ENCODE data around the gene ADGRB3. TPM values are rescaled to one million over a fixed set of nuclear protein-coding genes. Genes with fewer than 3 reads are reported as not detected.

The ADGRB3 gene
- total RNA-seq, 1 donor from 2014 or later: 3.5 TPM

- Histone ChIP-seq H3K27ac (no peak overlapping the region), H3K4me3 (no peak overlapping the region), H3K36me3 (no peaks in the 10 kb centered on the region), H3K4me1 (peaks cover 5% of the 10 kb centered on the region), H3K27me3 (no peaks in the 10 kb centered on the region), H3K9me3 (no peaks in the 10 kb centered on the region)
- intact Hi-C loops (cut with DNase I): no loop called here
- ATAC-seq (no peak), DNase-seq (no peak)
- TF ChIP-seq CTCF (IDR thresholded peaks at IDR 0.05): no peak
Observed at GRCh38 chr6:68653074-68653705, 18.1 kb downstream of the ADGRB3 start.

GRCh38 chr6:68653706-68654089 is 18.6 kb downstream of the ADGRB3 start:
- Histone ChIP-seq H3K27ac (peak overlapping the region; percentile 2), H3K36me3 (no peaks in the 10 kb centered on the region)
- intact Hi-C loops (cut with DNase I): no loop called here

GRCh38 chr6:68654134-68654533 is 19.1 kb downstream of the ADGRB3 start:
- Histone ChIP-seq H3K9me3 (no peaks in the 10 kb centered on the region), H3K36me3 (no peaks in the 10 kb centered on the region), H3K27me3 (no peaks in the 10 kb centered on the region), H3K27ac (peak overlapping the region; percentile 2), H3K4me1 (peaks cover 5% of the 10 kb centered on the region), H3K4me3 (no peak overlapping the region)
- ATAC-seq (no peak), DNase-seq (no peak)
- intact Hi-C loops (cut with DNase I): no loop called here
- no peak for TF ChIP-seq CTCF (IDR thresholded peaks at IDR 0.05)

More at GRCh38 chr6:68653706-68654089, 18.6 kb downstream of the ADGRB3 start:
- ATAC-seq: no peak
- Histone ChIP-seq H3K27me3 (no peaks in the 10 kb centered on the region), H3K4me1 (peaks cover 5% of the 10 kb centered on the region), H3K4me3 (no peak overlapping the region), H3K9me3 (no peaks in the 10 kb centered on the region)
- DNase-seq: no peak
- TF ChIP-seq CTCF (IDR thresholded peaks at IDR 0.05): no peak

- no peak for TF ChIP-seq CTCF (IDR thresholded peaks at IDR 0.05)
- ATAC-seq (no peak), DNase-seq (no peak)
- H3K27me3 ChIP-seq: no peaks in the 10 kb centered on the region
- H3K4me3 ChIP-seq: no peak overlapping the region
- H3K4me1 ChIP-seq: peaks cover 5% of the 10 kb centered on the region
- no peaks in the 10 kb centered on the region for H3K9me3 ChIP-seq
- intact Hi-C loops (cut with DNase I): no loop called here
- no peaks in the 10 kb centered on the region for H3K36me3 ChIP-seq
- no peak overlapping the region for H3K27ac ChIP-seq
Observed at GRCh38 chr6:68655028-68655427, 19.9 kb downstream of the ADGRB3 start.

DNA sequence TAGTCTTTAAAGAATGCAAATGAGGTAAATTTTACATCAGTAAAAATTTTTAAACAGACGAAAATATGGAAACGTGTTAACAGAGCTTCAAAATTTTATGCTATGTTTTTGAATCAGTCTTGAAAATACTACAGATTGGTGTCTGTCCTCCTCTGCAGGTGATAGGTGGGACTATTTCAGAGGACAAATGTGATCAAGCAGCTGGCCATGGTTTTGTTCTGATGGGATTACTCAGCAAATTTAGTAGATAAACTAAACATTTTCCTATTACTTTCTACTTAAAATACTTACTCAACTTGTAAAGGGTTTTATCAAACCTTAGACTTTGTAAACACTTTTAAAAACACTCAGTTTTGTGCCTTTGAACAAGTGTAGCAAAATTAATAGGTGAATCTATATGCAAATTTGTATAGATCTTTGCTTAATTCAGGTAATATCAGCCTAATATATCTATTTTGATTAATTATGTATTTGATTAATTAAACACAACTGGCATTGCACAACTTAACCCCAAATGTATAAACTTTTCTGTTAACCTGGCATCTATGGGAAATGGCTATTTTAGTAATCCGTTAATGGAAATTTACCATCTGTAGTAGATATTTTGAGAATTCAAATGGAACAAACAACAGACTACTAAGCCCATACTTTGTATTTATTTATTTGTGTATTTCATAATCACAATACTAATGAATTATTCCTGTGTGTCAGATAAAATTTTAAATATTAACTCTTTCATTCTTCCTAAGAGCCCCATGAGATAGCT is 22.5 kb downstream of the ADGRB3 start:
- intact Hi-C loops (cut with DNase I): no loop called here
- DNase-seq (no peak), ATAC-seq (no peak)
- Histone ChIP-seq H3K4me1 (no peaks in the 10 kb centered on the region), H3K9me3 (no peaks in the 10 kb centered on the region), H3K27ac (no peak overlapping the region), H3K36me3 (no peaks in the 10 kb centered on the region), H3K27me3 (no peaks in the 10 kb centered on the region), H3K4me3 (no peak overlapping the region)
- TF ChIP-seq CTCF (IDR thresholded peaks at IDR 0.05): no peak

Data from upper lobe of right lung (tissue), 1 donor.